22Rv1 (cell line): Measurements from ENCODE around the gene STXBP5.

Source experiments
- ZFX ChIP-seq: fragments of 450-650 bp; IDR thresholded peaks from 2 replicates; pipeline ENCODE4 v1.6.1; 2017; ENCODE audit warnings: antibody characterized with exemption, borderline replicate concordance
- TF ChIP-seq, protein P1 (sequence below): fragments of 450-650 bp; IDR thresholded peaks from 2 replicates; pipeline ENCODE4 v1.5.1; 2017; ENCODE audit warnings: mild to moderate bottlenecking

- TF ChIP-seq, protein P1, sequence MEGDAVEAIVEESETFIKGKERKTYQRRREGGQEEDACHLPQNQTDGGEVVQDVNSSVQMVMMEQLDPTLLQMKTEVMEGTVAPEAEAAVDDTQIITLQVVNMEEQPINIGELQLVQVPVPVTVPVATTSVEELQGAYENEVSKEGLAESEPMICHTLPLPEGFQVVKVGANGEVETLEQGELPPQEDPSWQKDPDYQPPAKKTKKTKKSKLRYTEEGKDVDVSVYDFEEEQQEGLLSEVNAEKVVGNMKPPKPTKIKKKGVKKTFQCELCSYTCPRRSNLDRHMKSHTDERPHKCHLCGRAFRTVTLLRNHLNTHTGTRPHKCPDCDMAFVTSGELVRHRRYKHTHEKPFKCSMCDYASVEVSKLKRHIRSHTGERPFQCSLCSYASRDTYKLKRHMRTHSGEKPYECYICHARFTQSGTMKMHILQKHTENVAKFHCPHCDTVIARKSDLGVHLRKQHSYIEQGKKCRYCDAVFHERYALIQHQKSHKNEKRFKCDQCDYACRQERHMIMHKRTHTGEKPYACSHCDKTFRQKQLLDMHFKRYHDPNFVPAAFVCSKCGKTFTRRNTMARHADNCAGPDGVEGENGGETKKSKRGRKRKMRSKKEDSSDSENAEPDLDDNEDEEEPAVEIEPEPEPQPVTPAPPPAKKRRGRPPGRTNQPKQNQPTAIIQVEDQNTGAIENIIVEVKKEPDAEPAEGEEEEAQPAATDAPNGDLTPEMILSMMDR, result peak; percentile 40
- no peak for TF ChIP-seq ZFX
Observed at GRCh38 chr6:147222160-147222838, 18.1 kb downstream of the STXBP5 start.
